ENCODE data around the gene ABRACL. TPM values are rescaled to one million over a fixed set of nuclear protein-coding genes. Genes with fewer than 3 reads are reported as not detected.
A peak's percentile ranks its signal among the peaks of the same experiment; 100 is the strongest.
"Not testable (repeated sequence)": the region's sequence is repeated elsewhere in the genome, so short reads cannot be mapped to it uniquely, and the experiment has no call there.

ABRACL gene
- total RNA-seq, 2 experiments from 2014 or later, result 124 to 134 TPM

- no peak overlapping the region for H3K27ac Mint-ChIP-seq
- DNase-seq, result peak; percentile 70
- H3K4me3 Mint-ChIP-seq, result no peak overlapping the region
- ChIA-PET CTCF (interaction anchor here (0.6 to 1.4 kb wide), 9 partner anchors 13 to 339 kb away, joined by 3 to 8 read pairs (median 3); no protein-coding TSS in a partner anchor), POLR2A (interaction anchor here (1.3 to 1.6 kb wide), 5 partner anchors 10 to 107 kb away, joined by 3 to 5 read pairs (median 4); no protein-coding TSS in a partner anchor)
- peaks cover 27% of the 10 kb centered on the region for H3K36me3 Mint-ChIP-seq (ENCODE audit: low read depth)
- peaks cover 27% of the 10 kb centered on the region for H3K4me1 Mint-ChIP-seq (ENCODE audit: low read depth)
- no peak for ATAC-seq
- no peaks in the 10 kb centered on the region for H3K27me3 Mint-ChIP-seq (ENCODE audit: low read depth)
- H3K9me3 Mint-ChIP-seq (ENCODE audit: insufficient read depth), result no peaks in the 10 kb centered on the region
Measured at GRCh38 chr6:139030228-139030963, 1.9 kb downstream of the ABRACL start.

GRCh38 chr6:139037490-139037889, 8.9 kb downstream of the ABRACL start:
- no peak for ATAC-seq
- CTCF ChIA-PET, result no interaction called here
- no peak overlapping the region for H3K4me3 Mint-ChIP-seq
- no peak overlapping the region for H3K27ac Mint-ChIP-seq
- DNase-seq, result no peak
- peaks cover 15% of the 10 kb centered on the region for H3K4me1 Mint-ChIP-seq (ENCODE audit: low read depth)
- POLR2A ChIA-PET, result interaction anchor here (0.8 kb wide), 1 partner anchor 8 kb away, joined by 4 read pairs; no protein-coding TSS in a partner anchor
- no peaks in the 10 kb centered on the region for H3K27me3 Mint-ChIP-seq (ENCODE audit: low read depth)
- no peaks in the 10 kb centered on the region for H3K9me3 Mint-ChIP-seq (ENCODE audit: insufficient read depth)
- H3K36me3 Mint-ChIP-seq (ENCODE audit: low read depth), result peaks cover 73% of the 10 kb centered on the region

GRCh38 chr6:139044250-139044649, 15.7 kb downstream of the ABRACL start:
- POLR2A ChIA-PET, result no interaction called here
- H3K4me3 Mint-ChIP-seq, result no peak overlapping the region
- CTCF ChIA-PET, result no interaction called here
- ATAC-seq (no peak), DNase-seq (no peak)
- H3K27me3 Mint-ChIP-seq (ENCODE audit: low read depth), result no peaks in the 10 kb centered on the region
- H3K36me3 Mint-ChIP-seq (ENCODE audit: low read depth), result peaks cover 45% of the 10 kb centered on the region
- no peaks in the 10 kb centered on the region for H3K9me3 Mint-ChIP-seq (ENCODE audit: insufficient read depth)
- no peaks in the 10 kb centered on the region for H3K4me1 Mint-ChIP-seq (ENCODE audit: low read depth)
- H3K27ac Mint-ChIP-seq, result no peak overlapping the region

GRCh38 chr6:139047677-139048076, 19.1 kb downstream of the ABRACL start:
- ChIA-PET CTCF (interaction anchor here (1.0 to 1.1 kb wide), 2 partner anchors 9 to 317 kb away, joined by 3 to 5 read pairs; no protein-coding TSS in a partner anchor), POLR2A (no interaction called here)
- Mint-ChIP-seq H3K36me3 (ENCODE audit: low read depth) (peaks cover 20% of the 10 kb centered on the region), H3K27ac (no peak overlapping the region), H3K4me1 (ENCODE audit: low read depth) (no peaks in the 10 kb centered on the region), H3K4me3 (no peak overlapping the region), H3K9me3 (ENCODE audit: insufficient read depth) (no peaks in the 10 kb centered on the region), H3K27me3 (ENCODE audit: low read depth) (no peaks in the 10 kb centered on the region)
- ATAC-seq (no peak), DNase-seq (no peak)

GRCh38 chr6:139048912-139049311, 20.4 kb downstream of the ABRACL start:
- ATAC-seq; H3K4me3 Mint-ChIP-seq; DNase-seq; H3K9me3 Mint-ChIP-seq (ENCODE audit: insufficient read depth); H3K4me1 Mint-ChIP-seq (ENCODE audit: low read depth); H3K27me3 Mint-ChIP-seq (ENCODE audit: low read depth); POLR2A ChIA-PET; H3K27ac Mint-ChIP-seq: not testable (repeated sequence)
- CTCF ChIA-PET, result interaction anchor here (1.1 to 2.0 kb wide), 2 partner anchors 11 to 62 kb away, joined by 4 to 5 read pairs; no protein-coding TSS in a partner anchor
- H3K36me3 Mint-ChIP-seq (ENCODE audit: low read depth), result peaks cover 10% of the 10 kb centered on the region

GRCh38 chr6:139050131-139050769, 21.7 kb downstream of the ABRACL start:
- CTCF ChIA-PET, result interaction anchor here (1.1 to 2.0 kb wide), 3 partner anchors 63 to 235 kb away, joined by 3 to 4 read pairs (median 3); no protein-coding TSS in a partner anchor
- H3K4me1 Mint-ChIP-seq (ENCODE audit: low read depth), result not testable (repeated sequence)

GRCh38 chr6:139050770-139051313, 22.3 kb downstream of the ABRACL start:
- ATAC-seq (no peak), DNase-seq (no peak)
- ChIA-PET CTCF (interaction anchor here (1.1 to 2.0 kb wide), 4 partner anchors 16 to 235 kb away, joined by 3 to 5 read pairs (median 4); no protein-coding TSS in a partner anchor), POLR2A (no interaction called here)
- no peak overlapping the region for H3K4me3 Mint-ChIP-seq
- no peak overlapping the region for H3K27ac Mint-ChIP-seq
- H3K27me3 Mint-ChIP-seq (ENCODE audit: low read depth), result no peaks in the 10 kb centered on the region
- H3K36me3 Mint-ChIP-seq (ENCODE audit: low read depth), result no peaks in the 10 kb centered on the region
- no peaks in the 10 kb centered on the region for H3K4me1 Mint-ChIP-seq (ENCODE audit: low read depth)
- H3K9me3 Mint-ChIP-seq (ENCODE audit: insufficient read depth), result no peaks in the 10 kb centered on the region

More at GRCh38 chr6:139050131-139050769, 21.7 kb downstream of the ABRACL start:
- H3K27me3 Mint-ChIP-seq (ENCODE audit: low read depth); DNase-seq; H3K9me3 Mint-ChIP-seq (ENCODE audit: insufficient read depth); ATAC-seq; H3K4me3 Mint-ChIP-seq; H3K27ac Mint-ChIP-seq; POLR2A ChIA-PET; H3K36me3 Mint-ChIP-seq (ENCODE audit: low read depth): not testable (repeated sequence)

- H3K4me3 Mint-ChIP-seq, result no peak overlapping the region
- H3K9me3 Mint-ChIP-seq (ENCODE audit: insufficient read depth), result no peaks in the 10 kb centered on the region
Measured at GRCh38 chr6:139051396-139052060, 23.0 kb downstream of the ABRACL start.

GRCh38 chr6:139053382-139053781, 24.8 kb downstream of the ABRACL start:
- H3K9me3 Mint-ChIP-seq (ENCODE audit: insufficient read depth), result no peaks in the 10 kb centered on the region
- CTCF ChIA-PET, result no interaction called here
- H3K27ac Mint-ChIP-seq, result no peak overlapping the region
- no peak for ATAC-seq
- POLR2A ChIA-PET, result no interaction called here
- no peaks in the 10 kb centered on the region for H3K27me3 Mint-ChIP-seq (ENCODE audit: low read depth)
- H3K36me3 Mint-ChIP-seq (ENCODE audit: low read depth), result no peaks in the 10 kb centered on the region
- no peak for DNase-seq
- no peak overlapping the region for H3K4me3 Mint-ChIP-seq
- no peaks in the 10 kb centered on the region for H3K4me1 Mint-ChIP-seq (ENCODE audit: low read depth)

More at GRCh38 chr6:139051396-139052060, 23.0 kb downstream of the ABRACL start:
- Mint-ChIP-seq H3K27ac (no peak overlapping the region), H3K4me1 (ENCODE audit: low read depth) (no peaks in the 10 kb centered on the region), H3K27me3 (ENCODE audit: low read depth) (no peaks in the 10 kb centered on the region), H3K36me3 (ENCODE audit: low read depth) (no peaks in the 10 kb centered on the region)
- DNase-seq, result no peak
- POLR2A ChIA-PET, result no interaction called here
- ATAC-seq, result no peak
- CTCF ChIA-PET, result interaction anchor here (1.1 to 1.3 kb wide), 3 partner anchors 17 to 236 kb away, joined by 3 to 5 read pairs (median 3); no protein-coding TSS in a partner anchor

GRCh38 chr6:139054001-139054400, 25.5 kb downstream of the ABRACL start:
- Mint-ChIP-seq H3K27me3 (ENCODE audit: low read depth) (no peaks in the 10 kb centered on the region), H3K27ac (no peak overlapping the region), H3K36me3 (ENCODE audit: low read depth) (no peaks in the 10 kb centered on the region), H3K9me3 (ENCODE audit: insufficient read depth) (no peaks in the 10 kb centered on the region), H3K4me1 (ENCODE audit: low read depth) (no peaks in the 10 kb centered on the region), H3K4me3 (no peak overlapping the region)
- POLR2A ChIA-PET, result no interaction called here
- CTCF ChIA-PET, result no interaction called here
- ATAC-seq (no peak), DNase-seq (no peak)

- Mint-ChIP-seq H3K27me3 (ENCODE audit: low read depth) (no peaks in the 10 kb centered on the region), H3K9me3 (ENCODE audit: insufficient read depth) (no peaks in the 10 kb centered on the region), H3K4me3 (no peak overlapping the region), H3K4me1 (ENCODE audit: low read depth) (no peaks in the 10 kb centered on the region), H3K27ac (no peak overlapping the region), H3K36me3 (ENCODE audit: low read depth) (no peaks in the 10 kb centered on the region)
- POLR2A ChIA-PET, result interaction anchor here (1.1 kb wide), 1 partner anchor 57 kb away, joined by 3 read pairs; no protein-coding TSS in a partner anchor
- CTCF ChIA-PET, result interaction anchor here (1.1 kb wide), 1 partner anchor 54 kb away, joined by 3 read pairs; no protein-coding TSS in a partner anchor
- ATAC-seq, result no peak
- DNase-seq, result no peak
Measured at GRCh38 chr6:139055709-139056108, 27.2 kb downstream of the ABRACL start.

All from activated CD8-positive, alpha-beta T cell treated with anti-CD3 and anti-CD28 coated beads, Interleukin-2, amount 10 ng/mL, durations not matched to agents 7 days and 5 days (primary cell).